Colonic mucosa (tissue), 4 donors: ENCODE data around the gene FARP1. TPM values are rescaled to one million over a fixed set of nuclear protein-coding genes. Genes with fewer than 3 reads are reported as not detected.

Experiments
- DNase-seq: peaks from one replicate; pipeline ENCODE4 v3.0.0-alpha.2; 2020
- H3K27ac ChIP-seq: fragments of 200-600 bp; one replicate; pipeline ENCODE4 v1.8.0; 2021
- H3K27me3 ChIP-seq: fragments of 200-600 bp; one replicate; pipeline ENCODE4 v1.8.0; 2021
- H3K36me3 ChIP-seq: fragments of 200-600 bp; one replicate; pipeline ENCODE4 v1.8.0; 2021
- H3K4me1 ChIP-seq: fragments of 200-600 bp; one replicate; pipeline ENCODE4 v1.8.0; 2021; ENCODE audit warnings: mild to moderate bottlenecking
- H3K4me3 ChIP-seq: fragments of 200-600 bp; one replicate; pipeline ENCODE4 v1.8.0; 2021
- H3K9ac ChIP-seq, 2 donors: one replicate each; pipeline ENCODE4 v1.7.0; 2013; ENCODE audit warnings: control low read depth in 2 of 2, low read depth in 2 of 2, low read length in 2 of 2
- H3K9me3 ChIP-seq: fragments of 200-600 bp; one replicate; pipeline ENCODE4 v1.8.0; 2021
- intact Hi-C: fragments of 100-400 bp; cut with DNase I; formaldehyde crosslinking; loops from one replicate; pipeline ENCODE4 v1.14.1; 2022
- total RNA-seq, 2 donors: library from RNA; stranded (reverse); fragmentation: NEBNext Ultra II Directional in 1 of 2; extraction: Animal tissue kit (Norgen Biotek cat#: 25700) in 1 of 2; gene quantifications; one replicate each; pipeline ENCODE4 v1.2.1, GENCODE V29; 2021
- TF ChIP-seq, protein P1 (sequence below): fragments of 200-600 bp; IDR thresholded peaks from one replicate; pipeline ENCODE4 v1.8.0; 2022; ENCODE audit warnings: antibody characterized with exemption, mild to moderate bottlenecking
- donor health status: healthy.
- donor health status: DM: no; HTN: no; CAD: no.
- donor health status: DM: no; HTN: no; CAD: no.

The FARP1 gene
- total RNA-seq, 2 donors from 2014 or later: 39.1 to 53.5 TPM

GRCh38 chr13:98416408-98416807, 273.5 kb downstream of the FARP1 start:
- H3K27me3 ChIP-seq: no peaks in the 10 kb centered on the region
- intact Hi-C loops: no loop called here
- TF ChIP-seq, protein P1, sequence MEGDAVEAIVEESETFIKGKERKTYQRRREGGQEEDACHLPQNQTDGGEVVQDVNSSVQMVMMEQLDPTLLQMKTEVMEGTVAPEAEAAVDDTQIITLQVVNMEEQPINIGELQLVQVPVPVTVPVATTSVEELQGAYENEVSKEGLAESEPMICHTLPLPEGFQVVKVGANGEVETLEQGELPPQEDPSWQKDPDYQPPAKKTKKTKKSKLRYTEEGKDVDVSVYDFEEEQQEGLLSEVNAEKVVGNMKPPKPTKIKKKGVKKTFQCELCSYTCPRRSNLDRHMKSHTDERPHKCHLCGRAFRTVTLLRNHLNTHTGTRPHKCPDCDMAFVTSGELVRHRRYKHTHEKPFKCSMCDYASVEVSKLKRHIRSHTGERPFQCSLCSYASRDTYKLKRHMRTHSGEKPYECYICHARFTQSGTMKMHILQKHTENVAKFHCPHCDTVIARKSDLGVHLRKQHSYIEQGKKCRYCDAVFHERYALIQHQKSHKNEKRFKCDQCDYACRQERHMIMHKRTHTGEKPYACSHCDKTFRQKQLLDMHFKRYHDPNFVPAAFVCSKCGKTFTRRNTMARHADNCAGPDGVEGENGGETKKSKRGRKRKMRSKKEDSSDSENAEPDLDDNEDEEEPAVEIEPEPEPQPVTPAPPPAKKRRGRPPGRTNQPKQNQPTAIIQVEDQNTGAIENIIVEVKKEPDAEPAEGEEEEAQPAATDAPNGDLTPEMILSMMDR: no peak
- H3K9me3 ChIP-seq: no peaks in the 10 kb centered on the region
- DNase-seq: peak; percentile 83
- H3K27ac ChIP-seq: peak overlapping the region; percentile 1
- H3K4me3 ChIP-seq: no peak overlapping the region
- H3K4me1 ChIP-seq: no peaks in the 10 kb centered on the region
- H3K36me3 ChIP-seq: no peaks in the 10 kb centered on the region
- H3K9ac ChIP-seq: peak overlapping the region in 1 of 2 donors; percentile 28

DNA sequence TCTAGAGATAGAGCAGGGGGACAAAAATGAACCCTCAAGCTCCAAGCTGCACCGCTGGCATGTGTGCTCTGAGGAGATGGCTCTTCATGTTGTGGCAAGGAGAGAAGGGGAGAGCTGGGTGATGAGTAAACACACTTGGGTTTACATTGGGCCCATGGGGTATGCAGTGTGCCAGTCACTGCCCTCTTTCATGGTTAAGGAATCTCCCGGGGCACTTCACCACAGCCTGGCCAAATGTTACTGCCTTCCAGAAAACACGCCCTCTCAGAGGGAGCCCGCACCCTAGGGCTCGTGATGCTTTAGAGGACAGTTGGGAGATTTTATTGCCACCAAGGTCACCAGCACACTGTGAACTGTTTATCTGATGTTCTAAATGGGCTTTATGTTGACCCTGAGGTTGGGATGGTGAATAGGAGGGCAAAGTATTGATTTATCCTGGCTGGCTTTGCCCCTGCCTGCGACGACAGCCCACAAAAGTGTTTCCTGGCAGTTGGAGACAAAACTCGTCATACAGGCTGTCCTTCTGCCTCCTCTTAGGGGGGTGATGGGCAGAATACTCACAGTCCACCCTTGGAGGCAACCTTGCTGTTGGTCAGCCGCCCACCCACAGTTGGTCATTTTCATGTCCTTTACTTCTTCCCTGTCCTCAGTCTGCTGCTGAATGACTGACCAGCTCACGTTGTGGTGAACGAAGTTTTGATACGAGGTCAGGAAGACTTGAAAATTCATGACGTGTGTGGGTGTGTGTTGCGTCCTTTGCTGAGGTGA, 277.1 kb downstream of the FARP1 start:
- Histone ChIP-seq H3K27ac (no peak overlapping the region), H3K27me3 (no peaks in the 10 kb centered on the region), H3K4me3 (no peak overlapping the region), H3K9ac (no peak overlapping the region), H3K36me3 (no peaks in the 10 kb centered on the region), H3K9me3 (no peaks in the 10 kb centered on the region), H3K4me1 (no peaks in the 10 kb centered on the region)
- TF ChIP-seq, protein P1: no peak
- DNase-seq: no peak
- intact Hi-C loops: loop anchor here (10.0 kb wide), 1 partner anchor 385 kb away; no protein-coding TSS in a partner anchor

DNA sequence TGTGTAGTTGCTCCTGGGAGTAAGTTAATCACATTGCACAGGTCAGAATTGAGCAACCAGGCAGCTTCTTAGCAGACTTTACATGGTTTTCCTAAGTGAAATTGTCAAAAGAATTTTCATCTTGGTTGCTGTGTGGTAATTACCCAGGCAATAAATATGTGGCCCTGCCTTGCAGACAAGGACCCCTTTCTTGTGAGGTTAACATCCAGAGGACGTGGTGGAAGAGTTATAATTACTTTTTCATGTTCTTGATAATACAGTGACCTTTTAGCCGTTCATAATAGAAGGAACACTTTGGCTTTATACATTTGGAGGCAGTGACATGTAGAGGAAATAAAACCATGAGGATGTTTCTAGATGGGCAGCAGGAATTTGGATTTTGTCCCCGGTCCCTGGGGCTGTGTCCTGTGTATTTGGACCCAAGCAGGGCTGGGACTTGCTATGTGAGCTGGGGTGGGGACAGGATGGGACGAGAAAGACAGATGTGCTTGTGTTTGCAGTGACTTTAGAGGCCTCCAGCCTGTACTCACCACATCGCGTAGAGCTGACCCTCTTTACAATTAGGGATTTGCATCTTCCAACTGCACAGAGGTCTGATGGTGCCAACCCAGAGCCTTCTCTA, 277.8 kb downstream of the FARP1 start:
- DNase-seq: no peak
- TF ChIP-seq, protein P1: no peak
- Histone ChIP-seq H3K27me3 (no peaks in the 10 kb centered on the region), H3K27ac (no peak overlapping the region), H3K4me1 (no peaks in the 10 kb centered on the region), H3K4me3 (no peak overlapping the region), H3K9me3 (no peaks in the 10 kb centered on the region), H3K9ac (no peak overlapping the region), H3K36me3 (no peaks in the 10 kb centered on the region)
- intact Hi-C loops: loop anchor here (10.0 kb wide), 1 partner anchor 386 kb away; no protein-coding TSS in a partner anchor

GRCh38 chr13:98422046-98422445, 279.2 kb downstream of the FARP1 start:
- Histone ChIP-seq H3K4me3 (no peak overlapping the region), H3K4me1 (no peaks in the 10 kb centered on the region), H3K27me3 (no peaks in the 10 kb centered on the region), H3K36me3 (no peaks in the 10 kb centered on the region), H3K27ac (no peak overlapping the region), H3K9me3 (no peaks in the 10 kb centered on the region), H3K9ac (no peak overlapping the region)
- TF ChIP-seq, protein P1: no peak
- intact Hi-C loops: loop anchor here (10.0 kb wide), 1 partner anchor 387 kb away; no protein-coding TSS in a partner anchor
- DNase-seq: no peak

DNA sequence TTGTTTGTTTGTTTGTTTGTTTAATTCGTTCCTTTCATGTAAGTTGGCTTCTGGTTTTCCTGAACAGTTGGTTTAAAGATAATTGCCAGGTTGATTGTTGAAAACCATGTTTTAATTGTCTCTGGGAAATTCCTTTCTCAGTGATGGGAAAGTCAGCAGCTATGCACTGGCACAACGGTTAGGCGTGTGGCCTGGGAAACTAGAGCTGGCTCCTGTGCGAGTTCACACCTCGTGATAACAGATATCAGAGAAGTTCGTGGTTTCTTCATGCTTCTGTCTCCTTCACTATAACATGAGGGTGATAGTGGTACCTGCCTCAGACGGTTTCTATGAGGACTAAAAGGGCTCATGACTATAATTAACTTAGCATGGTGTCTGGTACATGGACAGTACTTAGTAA, 280.5 kb downstream of the FARP1 start:
- intact Hi-C loops: loop anchor here (10.0 kb wide), 1 partner anchor 389 kb away; no protein-coding TSS in a partner anchor
- H3K9ac ChIP-seq: no peak overlapping the region
- no peaks in the 10 kb centered on the region for H3K27me3 ChIP-seq
- TF ChIP-seq, protein P1: no peak
- H3K27ac ChIP-seq: no peak overlapping the region
- H3K4me3 ChIP-seq: no peak overlapping the region
- no peaks in the 10 kb centered on the region for H3K9me3 ChIP-seq
- DNase-seq: no peak
- H3K36me3 ChIP-seq: no peaks in the 10 kb centered on the region
- H3K4me1 ChIP-seq: no peaks in the 10 kb centered on the region
